Measurements from ENCODE around the gene CD1B.

CD1B gene

GRCh38 chr1:158329300-158329699, 2.0 kb downstream of the CD1B start:
- TF ChIP-seq TCF4 (CRISPR knock-in tag; IDR thresholded peaks at IDR 0.05; ENCODE audit: borderline replicate concordance), result no peak
- no peak for TF ChIP-seq TSHZ2 (CRISPR knock-in tag; IDR thresholded peaks at IDR 0.05)
- no peak for TF ChIP-seq ISL1 (CRISPR knock-in tag; IDR thresholded peaks at IDR 0.05)
- no peak for TF ChIP-seq ESRRG (CRISPR knock-in tag; IDR thresholded peaks at IDR 0.05)
- no peak for TF ChIP-seq ARNTL (CRISPR knock-in tag; IDR thresholded peaks at IDR 0.05; ENCODE audit: borderline replicate concordance, low read depth)
- no peak for TF ChIP-seq BACH2 (CRISPR knock-in tag; IDR thresholded peaks at IDR 0.05; ENCODE audit: borderline replicate concordance)
- no peak for TF ChIP-seq RARB (CRISPR knock-in tag; IDR thresholded peaks at IDR 0.05)
- ATAC-seq, result no peak

GRCh38 chr1:158328426-158328825, 2.9 kb downstream of the CD1B start:
- no peak for ATAC-seq
- TF ChIP-seq ZC3H10 (CRISPR knock-in tag; IDR thresholded peaks at IDR 0.05) (no peak), ARNTL (CRISPR knock-in tag; IDR thresholded peaks at IDR 0.05; ENCODE audit: borderline replicate concordance, low read depth) (no peak), ZNF565 (CRISPR knock-in tag; conservative IDR thresholded peaks at IDR 0.05; ENCODE audit: low read depth) (no peak), ZNF8 (CRISPR knock-in tag; IDR thresholded peaks at IDR 0.05) (no peak), TSHZ2 (CRISPR knock-in tag; IDR thresholded peaks at IDR 0.05) (no peak), SNAI2 (CRISPR knock-in tag; IDR thresholded peaks at IDR 0.05) (no peak), OSR1 (CRISPR knock-in tag; IDR thresholded peaks at IDR 0.05) (no peak), PPARA (CRISPR knock-in tag; IDR thresholded peaks at IDR 0.05; ENCODE audit: borderline replicate concordance) (no peak), TCF4 (CRISPR knock-in tag; IDR thresholded peaks at IDR 0.05; ENCODE audit: borderline replicate concordance) (no peak), RARB (CRISPR knock-in tag; IDR thresholded peaks at IDR 0.05) (no peak), CREB5 (CRISPR knock-in tag; IDR thresholded peaks at IDR 0.05; ENCODE audit: low read depth) (no peak), TOX (CRISPR knock-in tag; IDR thresholded peaks at IDR 0.05; ENCODE audit: borderline replicate concordance) (no peak)

- TF ChIP-seq CREB5 (CRISPR knock-in tag; IDR thresholded peaks at IDR 0.05; ENCODE audit: low read depth) (no peak), SNAI2 (CRISPR knock-in tag; IDR thresholded peaks at IDR 0.05) (no peak), TOX (CRISPR knock-in tag; IDR thresholded peaks at IDR 0.05; ENCODE audit: borderline replicate concordance) (no peak)
- ATAC-seq, result no peak
Measured at GRCh38 chr1:158327481-158327880, 3.9 kb downstream of the CD1B start.

- ATAC-seq, result no peak
- TF ChIP-seq TSHZ2 (CRISPR knock-in tag; IDR thresholded peaks at IDR 0.05), result no peak
- no peak for TF ChIP-seq BACH2 (CRISPR knock-in tag; IDR thresholded peaks at IDR 0.05; ENCODE audit: borderline replicate concordance)
- no peak for TF ChIP-seq ISL1 (CRISPR knock-in tag; IDR thresholded peaks at IDR 0.05)
- no peak for TF ChIP-seq GLIS3 (CRISPR knock-in tag; IDR thresholded peaks at IDR 0.05)
- TF ChIP-seq OSR1 (CRISPR knock-in tag; IDR thresholded peaks at IDR 0.05), result no peak
- TF ChIP-seq ESRRG (CRISPR knock-in tag; IDR thresholded peaks at IDR 0.05), result no peak
- no peak for TF ChIP-seq ZNF8 (CRISPR knock-in tag; IDR thresholded peaks at IDR 0.05)
- no peak for TF ChIP-seq CSRNP3 (CRISPR knock-in tag; IDR thresholded peaks at IDR 0.05)
- no peak for TF ChIP-seq CSDC2 (CRISPR knock-in tag; IDR thresholded peaks at IDR 0.05)
- no peak for TF ChIP-seq ZC3H10 (CRISPR knock-in tag; IDR thresholded peaks at IDR 0.05)
- TF ChIP-seq TOX (CRISPR knock-in tag; IDR thresholded peaks at IDR 0.05; ENCODE audit: borderline replicate concordance), result no peak
Measured at GRCh38 chr1:158324395-158324794, 6.9 kb downstream of the CD1B start.

Measured in SK-N-SH treated with all-trans-retinoic acid at 6 μM for 48 hours (cell line).